Activated CD4-positive, alpha-beta T cell treated with anti-CD3 and anti-CD28 coated beads, Interleukin-2, amount 10 ng/mL, durations not matched to agents 24 days and 14 days (primary cell): ENCODE data around the gene DPP3. TPM values are rescaled to one million over a fixed set of nuclear protein-coding genes. Genes with fewer than 3 reads are reported as not detected.
"Not testable (repeated sequence)": the region's sequence is repeated elsewhere in the genome, so short reads cannot be mapped to it uniquely, and the experiment has no call there.

Experiments
- DNase-seq: peaks from one replicate; pipeline ENCODE4 v3.0.0; 2022
- H3K27ac Mint-ChIP-seq: one replicate; pipeline ENCODE4 v1.8.0; 2022; ENCODE audit warnings: mild to moderate bottlenecking, mixed read lengths
- H3K27me3 Mint-ChIP-seq: one replicate; pipeline ENCODE4 v1.8.0; 2022; ENCODE audit warnings: mixed read lengths
- H3K36me3 Mint-ChIP-seq: one replicate; pipeline ENCODE4 v1.8.0; 2022; ENCODE audit warnings: low read depth, mild to moderate bottlenecking, mixed read lengths
- H3K4me1 Mint-ChIP-seq: one replicate; pipeline ENCODE4 v1.8.0; 2021; ENCODE audit warnings: mixed read lengths
- H3K4me3 Mint-ChIP-seq: one replicate; pipeline ENCODE4 v1.8.0; 2022; ENCODE audit warnings: mild to moderate bottlenecking, moderate library complexity, mixed read lengths
- H3K9me3 Mint-ChIP-seq: one replicate; pipeline ENCODE4 v1.8.0; 2021; ENCODE audit warnings: mixed read lengths
- intact Hi-C: fragments of 100-400 bp; cut with micrococcal nuclease; formaldehyde crosslinking; loops from one replicate; pipeline ENCODE4 v1.15.1; 2023
- total RNA-seq: library from RNA; stranded (reverse); gene quantifications from 2 replicates; pipeline ENCODE4 v1.2.3, GENCODE V29; 2022

DPP3 gene
- total RNA-seq, 1 donor from 2014 or later, result 106 TPM

DNA sequence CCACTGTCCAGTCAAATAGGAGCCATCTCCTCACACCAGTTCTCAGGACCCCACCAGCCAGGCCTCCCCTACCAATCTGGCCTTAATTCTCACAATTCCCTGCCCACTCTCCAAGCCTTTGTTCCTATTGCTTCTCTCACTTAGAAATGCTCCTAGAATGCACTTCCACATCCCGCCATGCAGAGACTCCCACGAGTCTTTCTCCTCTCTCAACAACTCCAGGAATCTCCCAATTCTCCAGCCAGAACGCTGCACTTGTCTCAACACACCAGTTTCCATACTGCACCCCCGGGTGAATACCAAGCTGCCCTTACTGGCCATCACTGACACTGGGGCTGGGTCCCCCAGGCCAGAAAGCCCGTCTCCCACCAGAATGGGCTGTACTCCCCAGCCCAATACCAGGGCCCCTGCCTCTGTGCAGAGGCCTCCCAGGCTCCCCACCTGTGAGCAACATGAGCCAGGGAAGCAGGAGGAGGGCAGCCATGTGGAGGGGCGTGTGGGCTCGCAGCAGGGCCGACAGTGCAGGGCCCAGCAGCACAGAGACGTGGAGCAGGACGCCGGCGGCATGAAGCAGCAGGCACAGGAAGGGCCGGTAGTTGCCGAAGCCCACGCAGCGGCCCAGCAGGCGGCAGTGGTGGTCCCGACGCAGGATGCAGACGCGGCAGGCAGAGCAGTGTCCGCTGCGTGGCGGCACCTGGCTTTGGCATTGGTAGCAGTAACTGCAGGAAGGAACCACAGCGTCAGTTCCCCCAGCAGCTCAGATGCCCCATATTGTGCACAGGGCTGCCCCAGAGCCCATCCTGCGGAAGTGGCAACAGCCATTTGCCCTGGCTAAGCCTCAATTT, 63.3 kb downstream of the DPP3 start:
- peaks cover 17% of the 10 kb centered on the region for H3K4me1 Mint-ChIP-seq
- H3K4me3 Mint-ChIP-seq, result peak overlapping the region; percentile 75
- peaks cover 2% of the 10 kb centered on the region for H3K27me3 Mint-ChIP-seq
- intact Hi-C loops, result no loop called here
- DNase-seq, result peak; percentile 83
- peaks cover 25% of the 10 kb centered on the region for H3K36me3 Mint-ChIP-seq
- H3K9me3 Mint-ChIP-seq, result no peaks in the 10 kb centered on the region
- peak overlapping the region; percentile 61 for H3K27ac Mint-ChIP-seq

- Mint-ChIP-seq H3K36me3 (peaks cover 22% of the 10 kb centered on the region), H3K4me3 (peak overlapping the region; percentile 89), H3K27me3 (peaks cover 11% of the 10 kb centered on the region), H3K27ac (peak overlapping the region; percentile 80), H3K4me1 (peaks cover 17% of the 10 kb centered on the region)
- intact Hi-C loops, DNase-seq, H3K9me3 Mint-ChIP-seq: not testable (repeated sequence)
Measured at GRCh38 chr11:66544952-66545351, 64.7 kb downstream of the DPP3 start.

- peak within 1 kb of the TSS; percentile 80 for H3K27ac Mint-ChIP-seq
- peak within 1 kb of the TSS; percentile 89 for H3K4me3 Mint-ChIP-seq
- H3K9me3 Mint-ChIP-seq, result no peaks in the 10 kb centered on the region
- peaks cover 13% of the 10 kb centered on the region for H3K27me3 Mint-ChIP-seq
- H3K4me1 Mint-ChIP-seq, result peaks cover 17% of the 10 kb centered on the region
- intact Hi-C loops, result loop anchor here (1.0 to 2.0 kb wide), 4 partner anchors 36 to 132 kb away; partner anchors contain the start of genes BBS1, CCDC87, CCS and DPP3
- peaks cover 20% of the 10 kb centered on the region for H3K36me3 Mint-ChIP-seq
- peak; percentile 97 for DNase-seq
Measured at GRCh38 chr11:66545701-66546367, 65.6 kb downstream of the DPP3 start, which contains the start of gene ZDHHC24. Gene ZDHHC24, minus strand, starts transcription at chr11:66546048. Its CDS starts 45 bp downstream, at chr11:66546003.

DNA sequence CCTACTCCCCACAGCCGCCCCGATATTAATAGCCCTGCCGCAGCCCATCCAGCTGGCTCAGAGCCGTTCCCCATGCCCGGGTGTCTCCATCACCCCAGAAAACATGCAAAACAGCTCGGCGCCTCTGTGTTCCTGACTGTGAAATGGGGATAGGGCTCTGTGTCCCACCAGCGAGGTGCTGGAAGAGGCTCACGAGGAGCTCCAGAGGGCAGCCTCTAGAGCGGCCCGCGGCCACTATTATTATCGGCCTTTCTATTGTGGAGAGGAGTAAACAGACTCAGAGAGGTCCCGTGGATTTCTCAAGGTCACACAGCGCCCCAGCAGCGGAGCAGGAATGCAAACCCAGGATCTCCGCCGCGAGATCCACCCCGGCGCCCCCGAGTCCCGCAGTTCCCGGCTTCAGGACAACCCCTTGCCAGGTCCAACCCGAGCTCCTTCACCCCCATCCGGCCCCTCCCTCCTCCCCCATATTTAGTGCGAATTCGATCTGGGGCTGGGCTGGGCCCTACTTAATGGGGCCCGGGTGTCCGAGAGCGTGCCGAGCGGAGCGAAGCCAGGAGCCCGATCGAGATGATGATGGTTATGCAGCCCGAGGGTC, 66.2 kb downstream of the DPP3 start, which contains the start of gene ACTN3:
Gene ACTN3 (plus strand): TSS at position 536 of the 598 bp plus-strand sequence. CDS start 35 bp downstream, at position 571.
- DNase-seq, result no peak
- Mint-ChIP-seq H3K36me3 (peaks cover 16% of the 10 kb centered on the region), H3K27ac (peak within 1 kb of the TSS; percentile 79)

GRCh38 chr11:66546966-66547661, 66.9 kb downstream of the DPP3 start:
- H3K27me3 Mint-ChIP-seq, result peaks cover 13% of the 10 kb centered on the region
- no peaks in the 10 kb centered on the region for H3K9me3 Mint-ChIP-seq
- H3K36me3 Mint-ChIP-seq, result peaks cover 10% of the 10 kb centered on the region
- H3K27ac Mint-ChIP-seq, result no peak overlapping the region
- peaks cover 17% of the 10 kb centered on the region for H3K4me1 Mint-ChIP-seq
- intact Hi-C loops, result loop anchor here (1.0 to 2.0 kb wide), 4 partner anchors 37 to 131 kb away; partner anchors contain the start of genes BBS1, CCDC87, CCS and DPP3
- DNase-seq, result peak; percentile 61
- H3K4me3 Mint-ChIP-seq, result peak overlapping the region; percentile 89

More for the DNA sequence above, 66.2 kb downstream of the DPP3 start, which contains the start of gene ACTN3:
- peaks cover 17% of the 10 kb centered on the region for H3K4me1 Mint-ChIP-seq
- peak within 1 kb of the TSS; percentile 89 for H3K4me3 Mint-ChIP-seq
- peaks cover 13% of the 10 kb centered on the region for H3K27me3 Mint-ChIP-seq
- intact Hi-C loops, result loop anchor here (1.0 to 2.0 kb wide), 4 partner anchors 36 to 132 kb away; partner anchors contain the start of genes BBS1, CCDC87, CCS and DPP3
- no peaks in the 10 kb centered on the region for H3K9me3 Mint-ChIP-seq

- no peaks in the 10 kb centered on the region for H3K9me3 Mint-ChIP-seq
- H3K27ac Mint-ChIP-seq, result no peak overlapping the region
- DNase-seq, result no peak
- intact Hi-C loops, result loop anchor here (2.0 kb wide), 1 partner anchor 45 kb away; the partner anchor contains the start of genes CCDC87 and CCS
- peaks cover 13% of the 10 kb centered on the region for H3K27me3 Mint-ChIP-seq
- peaks cover 5% of the 10 kb centered on the region for H3K36me3 Mint-ChIP-seq
- no peak overlapping the region for H3K4me3 Mint-ChIP-seq
- H3K4me1 Mint-ChIP-seq, result peaks cover 15% of the 10 kb centered on the region
Measured at GRCh38 chr11:66547662-66548009, 67.4 kb downstream of the DPP3 start.

DNA sequence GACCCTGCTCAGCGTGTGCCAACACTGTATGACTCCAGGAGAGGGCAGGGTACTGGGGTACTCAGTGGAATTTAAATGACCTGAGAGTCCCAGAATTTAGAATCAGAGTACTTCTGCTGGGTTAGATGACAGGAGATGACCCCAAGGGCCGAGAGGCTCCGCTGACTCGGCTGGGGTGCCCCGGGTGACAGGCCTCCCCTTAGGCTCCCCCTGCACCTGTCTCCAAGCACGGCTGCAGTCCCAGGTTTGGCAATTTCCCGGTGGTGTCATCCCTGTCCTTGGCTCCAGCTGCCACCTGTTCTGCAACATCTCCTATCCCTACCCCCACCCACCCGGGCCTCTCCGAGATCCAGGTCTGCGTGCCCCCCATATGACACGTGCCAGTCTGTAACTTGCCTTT, 67.8 kb downstream of the DPP3 start:
- Mint-ChIP-seq H3K4me3 (no peak overlapping the region), H3K36me3 (peaks cover 4% of the 10 kb centered on the region), H3K9me3 (no peaks in the 10 kb centered on the region), H3K4me1 (peaks cover 15% of the 10 kb centered on the region), H3K27ac (no peak overlapping the region), H3K27me3 (peaks cover 13% of the 10 kb centered on the region)
- DNase-seq, result no peak
- intact Hi-C loops, result no loop called here

- H3K36me3 Mint-ChIP-seq, result no peaks in the 10 kb centered on the region
- intact Hi-C loops, result no loop called here
- peaks cover 10% of the 10 kb centered on the region for H3K4me1 Mint-ChIP-seq
- H3K4me3 Mint-ChIP-seq, result no peak overlapping the region
- no peak overlapping the region for H3K27ac Mint-ChIP-seq
- H3K27me3 Mint-ChIP-seq, result peaks cover 13% of the 10 kb centered on the region
- DNase-seq, result no peak
- H3K9me3 Mint-ChIP-seq, result no peaks in the 10 kb centered on the region
Measured at GRCh38 chr11:66548774-66549630, 68.8 kb downstream of the DPP3 start.

GRCh38 chr11:66549696-66550095, 69.5 kb downstream of the DPP3 start:
- Mint-ChIP-seq H3K27ac (no peak overlapping the region), H3K36me3 (no peaks in the 10 kb centered on the region), H3K4me1 (peaks cover 5% of the 10 kb centered on the region), H3K27me3 (peaks cover 13% of the 10 kb centered on the region), H3K4me3 (no peak overlapping the region), H3K9me3 (no peaks in the 10 kb centered on the region)
- intact Hi-C loops, result no loop called here
- DNase-seq, result no peak

- Mint-ChIP-seq H3K9me3 (no peaks in the 10 kb centered on the region), H3K4me3 (no peak overlapping the region), H3K27me3 (peaks cover 15% of the 10 kb centered on the region), H3K27ac (no peak overlapping the region), H3K4me1 (peaks cover 2% of the 10 kb centered on the region), H3K36me3 (no peaks in the 10 kb centered on the region)
- no peak for DNase-seq
- intact Hi-C loops, result no loop called here
Measured at GRCh38 chr11:66550887-66551286, 70.7 kb downstream of the DPP3 start.

GRCh38 chr11:66554602-66555001, 74.4 kb downstream of the DPP3 start:
- intact Hi-C loops, result no loop called here
- Mint-ChIP-seq H3K36me3 (no peaks in the 10 kb centered on the region), H3K27ac (no peak overlapping the region), H3K4me3 (no peak overlapping the region), H3K27me3 (peaks cover 13% of the 10 kb centered on the region), H3K9me3 (no peaks in the 10 kb centered on the region), H3K4me1 (peaks cover 3% of the 10 kb centered on the region)
- DNase-seq, result no peak

DNA sequence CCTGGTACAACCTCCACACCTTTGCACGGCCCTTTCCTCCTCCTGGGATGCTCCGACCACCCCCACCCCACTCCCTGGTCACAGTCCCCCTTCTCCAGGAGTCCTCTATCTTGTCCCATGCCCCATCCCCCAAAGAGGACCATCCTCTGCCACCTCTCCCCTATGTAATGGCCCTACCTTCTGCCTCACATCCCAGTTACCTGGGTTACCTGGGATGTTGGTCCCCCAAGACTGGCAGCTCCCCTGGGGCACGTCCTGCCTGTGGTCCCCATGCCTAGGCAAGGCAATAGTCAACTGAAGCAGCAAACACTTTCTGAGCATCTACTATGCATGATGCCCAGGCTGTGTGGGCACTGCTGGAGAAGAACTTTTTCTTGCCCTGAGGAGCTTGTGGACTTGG, 75.2 kb downstream of the DPP3 start:
- Mint-ChIP-seq H3K27me3 (peaks cover 9% of the 10 kb centered on the region), H3K36me3 (no peaks in the 10 kb centered on the region), H3K9me3 (no peaks in the 10 kb centered on the region), H3K4me3 (no peak overlapping the region), H3K4me1 (peaks cover 3% of the 10 kb centered on the region), H3K27ac (no peak overlapping the region)
- intact Hi-C loops, result no loop called here
- DNase-seq, result no peak
